Gastrocnemius medialis (tissue), 4 donors: Measurements from ENCODE around the gene TUBD1.

Experiments
- POLR2A ChIP-seq, 2 donors: fragments of 450-650 bp; IDR thresholded peaks; one replicate each; pipeline ENCODE4 v1.6.1; 2017; ENCODE audit warnings: antibody characterized with exemption in 2 of 2, mild to moderate bottlenecking in 2 of 2, moderate library complexity in 2 of 2
- TF ChIP-seq, protein P1 (sequence below), 5 experiments: fragments of 450-650 bp in 3 of 5; fragments of 200-600 bp in 2 of 5; sonication (generic) in 2 of 5; IDR thresholded peaks in 4 of 5; conservative IDR thresholded peaks in 1 of 5; 1 replicate in 4 of 5; 2 replicates in 1 of 5; pipeline ENCODE4 v1.5.1; 2016 to 2019; ENCODE audit warnings: antibody characterized with exemption in 5 of 5, mild to moderate bottlenecking in 3 of 5, moderate library complexity in 3 of 5

DNA sequence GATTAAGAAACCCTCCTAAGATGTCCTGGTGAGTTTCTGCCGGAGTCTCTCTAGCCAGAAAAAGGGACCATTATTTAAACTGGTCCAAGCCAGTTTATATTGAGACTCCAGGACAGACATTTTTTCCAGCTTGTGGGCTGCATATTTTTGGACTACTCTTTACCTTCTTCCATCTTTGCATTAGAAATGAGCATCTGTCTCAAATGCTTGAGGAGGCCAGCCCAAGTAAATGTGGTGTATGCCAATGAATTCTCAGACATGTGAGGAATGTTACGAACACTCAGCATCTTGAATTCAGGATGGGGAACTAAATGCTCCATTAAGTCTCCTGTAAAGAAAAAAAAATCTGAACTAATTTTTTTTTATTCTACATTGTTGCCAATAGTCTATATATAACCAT, 18.4 kb downstream of the TUBD1 start:
- TF ChIP-seq, protein P1, sequence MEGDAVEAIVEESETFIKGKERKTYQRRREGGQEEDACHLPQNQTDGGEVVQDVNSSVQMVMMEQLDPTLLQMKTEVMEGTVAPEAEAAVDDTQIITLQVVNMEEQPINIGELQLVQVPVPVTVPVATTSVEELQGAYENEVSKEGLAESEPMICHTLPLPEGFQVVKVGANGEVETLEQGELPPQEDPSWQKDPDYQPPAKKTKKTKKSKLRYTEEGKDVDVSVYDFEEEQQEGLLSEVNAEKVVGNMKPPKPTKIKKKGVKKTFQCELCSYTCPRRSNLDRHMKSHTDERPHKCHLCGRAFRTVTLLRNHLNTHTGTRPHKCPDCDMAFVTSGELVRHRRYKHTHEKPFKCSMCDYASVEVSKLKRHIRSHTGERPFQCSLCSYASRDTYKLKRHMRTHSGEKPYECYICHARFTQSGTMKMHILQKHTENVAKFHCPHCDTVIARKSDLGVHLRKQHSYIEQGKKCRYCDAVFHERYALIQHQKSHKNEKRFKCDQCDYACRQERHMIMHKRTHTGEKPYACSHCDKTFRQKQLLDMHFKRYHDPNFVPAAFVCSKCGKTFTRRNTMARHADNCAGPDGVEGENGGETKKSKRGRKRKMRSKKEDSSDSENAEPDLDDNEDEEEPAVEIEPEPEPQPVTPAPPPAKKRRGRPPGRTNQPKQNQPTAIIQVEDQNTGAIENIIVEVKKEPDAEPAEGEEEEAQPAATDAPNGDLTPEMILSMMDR (IDR thresholded peaks at IDR 0.05 in 4 of 5, conservative IDR thresholded peaks at IDR 0.05 in 1 of 5): no peak
- TF ChIP-seq POLR2A (IDR thresholded peaks at IDR 0.05): no peak
